ENCODE measurements around the gene MICALL1.

DNA sequence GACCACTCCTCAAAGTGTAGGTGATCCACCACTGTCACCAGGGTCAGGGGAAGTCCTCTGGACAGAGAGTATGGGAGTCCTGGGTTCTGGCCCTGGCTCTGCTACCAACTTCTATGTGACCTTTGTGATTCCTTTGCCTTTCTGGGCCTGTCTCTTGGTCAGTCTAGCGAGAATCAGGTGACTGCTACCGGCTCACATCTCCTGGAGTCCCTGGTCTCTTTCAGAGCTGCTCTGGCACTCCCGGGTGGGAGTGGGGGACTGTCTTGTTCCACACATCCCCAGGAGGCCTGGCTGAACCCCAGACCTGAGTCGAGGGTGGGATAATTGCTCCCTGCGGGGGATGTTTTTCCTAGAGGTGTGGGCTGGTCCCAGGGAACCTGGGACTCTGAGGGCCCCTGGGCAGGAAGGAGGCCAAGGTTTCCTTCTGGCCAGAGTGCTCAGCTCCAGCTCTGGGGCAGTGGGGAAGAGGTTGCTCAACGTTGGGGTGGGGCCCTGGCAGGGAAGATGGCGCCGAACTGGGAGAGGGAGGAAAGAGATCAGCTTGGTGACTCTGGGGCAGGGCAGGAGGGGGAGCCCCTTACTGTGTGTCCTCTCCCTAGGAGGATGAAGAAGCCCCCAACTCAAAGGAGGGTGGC is 76.2 kb downstream of the MICALL1 start:
- TF ChIP-seq, protein P1, sequence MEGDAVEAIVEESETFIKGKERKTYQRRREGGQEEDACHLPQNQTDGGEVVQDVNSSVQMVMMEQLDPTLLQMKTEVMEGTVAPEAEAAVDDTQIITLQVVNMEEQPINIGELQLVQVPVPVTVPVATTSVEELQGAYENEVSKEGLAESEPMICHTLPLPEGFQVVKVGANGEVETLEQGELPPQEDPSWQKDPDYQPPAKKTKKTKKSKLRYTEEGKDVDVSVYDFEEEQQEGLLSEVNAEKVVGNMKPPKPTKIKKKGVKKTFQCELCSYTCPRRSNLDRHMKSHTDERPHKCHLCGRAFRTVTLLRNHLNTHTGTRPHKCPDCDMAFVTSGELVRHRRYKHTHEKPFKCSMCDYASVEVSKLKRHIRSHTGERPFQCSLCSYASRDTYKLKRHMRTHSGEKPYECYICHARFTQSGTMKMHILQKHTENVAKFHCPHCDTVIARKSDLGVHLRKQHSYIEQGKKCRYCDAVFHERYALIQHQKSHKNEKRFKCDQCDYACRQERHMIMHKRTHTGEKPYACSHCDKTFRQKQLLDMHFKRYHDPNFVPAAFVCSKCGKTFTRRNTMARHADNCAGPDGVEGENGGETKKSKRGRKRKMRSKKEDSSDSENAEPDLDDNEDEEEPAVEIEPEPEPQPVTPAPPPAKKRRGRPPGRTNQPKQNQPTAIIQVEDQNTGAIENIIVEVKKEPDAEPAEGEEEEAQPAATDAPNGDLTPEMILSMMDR (IDR thresholded peaks at IDR 0.05) = no peak
- TF ChIP-seq POLR2A (IDR thresholded peaks at IDR 0.05) = no peak
